NCI-H2081 treated with DMSO at 0.1 percent for 48 hours (cell line): ENCODE data around the gene MTHFSD.

Experiments used
- DNase-seq: peaks from one replicate; lab custom pipeline; 2025; lab: John Stamatoyannopoulos, UW

The MTHFSD gene

DNA sequence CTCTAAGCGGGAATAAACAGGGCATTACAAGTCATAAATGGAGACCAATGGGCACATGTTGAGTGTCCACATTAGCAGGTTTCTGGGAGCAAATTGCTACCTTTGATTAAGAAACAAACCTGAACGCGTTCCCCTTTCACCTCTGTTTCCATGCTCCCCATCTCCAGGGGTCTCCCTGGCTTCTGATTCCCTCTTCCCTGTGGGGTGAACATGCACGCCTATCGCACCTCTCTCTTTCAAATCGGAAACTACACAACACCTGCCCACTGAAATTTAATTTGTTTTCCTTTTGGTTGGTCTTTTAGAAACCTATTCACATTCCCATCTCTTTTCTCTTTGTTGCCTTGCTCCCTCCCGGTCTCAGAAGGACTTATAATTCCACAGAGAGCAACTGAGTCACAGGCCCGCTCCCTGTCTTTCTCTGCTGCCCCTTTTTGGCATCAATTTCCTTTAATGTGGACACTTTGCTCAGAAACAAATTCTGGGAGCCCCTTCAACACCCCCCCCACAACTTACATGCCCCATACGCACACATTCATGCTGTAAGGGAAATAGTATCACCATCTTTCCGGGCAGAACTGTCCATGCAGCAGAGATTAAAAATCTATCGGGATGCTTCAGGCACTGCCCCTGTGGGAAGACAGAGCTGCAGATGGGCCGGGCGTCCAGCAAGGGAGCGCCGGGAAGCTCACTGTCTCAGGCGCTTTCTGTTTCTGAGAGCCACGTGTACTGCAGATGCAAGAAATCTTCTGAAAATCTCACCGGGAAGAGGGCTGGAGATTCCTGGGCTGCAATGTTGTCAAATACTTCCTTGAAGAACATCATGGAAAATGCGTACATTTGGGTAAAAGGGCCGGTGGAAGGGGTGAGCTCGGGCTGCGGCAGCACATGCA, 51.9 kb downstream of the MTHFSD start:
- no peak for DNase-seq

DNA sequence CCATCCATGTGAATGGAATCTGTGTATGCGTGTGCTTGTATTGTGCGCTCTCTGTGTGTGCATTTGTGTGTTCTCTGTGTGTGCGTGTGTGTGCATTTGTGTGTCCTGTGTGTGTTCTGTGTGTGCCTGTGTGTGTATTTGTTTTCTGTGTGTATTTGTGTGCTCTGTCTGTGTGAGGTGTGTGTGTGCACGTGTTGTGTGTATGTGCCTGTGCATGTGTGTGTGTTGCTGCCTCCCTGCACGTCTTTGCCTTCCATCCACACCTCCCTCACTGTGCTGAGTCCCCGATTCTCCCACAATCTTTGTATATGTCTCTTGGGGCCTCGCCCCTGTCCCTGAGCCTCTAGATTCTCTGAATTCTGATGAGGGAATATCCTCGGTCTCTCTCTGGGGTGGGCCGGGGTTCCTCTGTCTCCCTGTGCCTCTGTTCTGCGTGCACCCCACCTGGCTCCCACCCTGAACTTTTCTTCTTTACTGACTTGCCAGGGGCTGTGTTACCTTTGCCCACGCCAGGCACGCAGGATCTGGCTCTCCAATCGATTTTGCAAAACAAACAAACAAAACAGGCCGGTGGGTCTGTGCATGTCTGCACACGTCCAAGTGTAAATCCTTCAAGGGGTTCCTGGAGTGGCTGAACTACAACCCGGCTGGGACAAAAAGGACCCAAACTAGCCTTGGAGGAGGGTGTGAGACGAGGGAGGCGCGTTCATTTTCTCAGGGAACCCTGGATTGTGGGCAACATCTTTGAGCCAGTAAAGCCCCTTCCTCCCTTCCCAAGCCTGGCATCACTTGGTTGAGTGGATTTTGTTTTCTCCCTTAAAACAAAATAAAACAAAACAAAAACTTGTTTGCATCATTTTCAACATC, 52.8 kb downstream of the MTHFSD start:
- DNase-seq, result no peak

DNA sequence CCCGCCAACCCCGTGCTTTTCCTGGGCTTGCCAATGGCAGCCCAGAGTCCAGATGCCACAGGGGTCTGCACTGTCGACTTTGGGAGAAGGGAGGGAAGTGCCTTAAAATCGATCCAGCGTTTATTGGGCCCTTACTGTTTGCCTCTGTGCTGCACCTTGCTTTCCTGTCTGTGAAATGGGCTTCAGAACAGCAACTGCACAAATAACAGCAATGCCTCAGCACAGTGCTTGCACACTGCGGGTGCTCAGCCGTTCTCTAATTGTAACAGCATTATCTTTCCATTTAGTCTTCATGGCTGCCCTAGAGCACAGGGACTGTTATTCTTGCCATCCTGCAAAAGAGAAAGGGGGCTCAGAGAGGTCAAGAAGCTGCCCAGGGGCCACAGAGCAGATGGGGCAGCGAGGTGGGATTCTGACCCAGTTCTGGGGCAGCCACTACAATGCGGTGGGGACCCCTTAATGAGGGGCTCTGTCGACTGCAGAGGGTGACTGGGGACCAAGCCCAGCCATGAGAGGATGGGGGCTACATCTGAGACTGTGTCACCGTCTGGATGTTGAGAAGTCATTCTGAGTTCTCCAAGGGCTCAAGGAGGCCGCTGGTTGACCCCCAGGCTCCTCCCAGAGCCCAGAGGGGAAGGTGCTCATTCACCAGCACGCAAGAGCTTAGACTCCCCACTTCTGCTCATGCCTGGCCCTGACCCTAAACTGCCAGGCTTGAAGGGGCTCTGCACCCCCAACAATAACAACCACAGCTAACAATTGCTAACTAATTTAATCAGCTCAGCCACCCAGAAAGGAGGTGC, 54.1 kb downstream of the MTHFSD start:
- no peak for DNase-seq

DNA sequence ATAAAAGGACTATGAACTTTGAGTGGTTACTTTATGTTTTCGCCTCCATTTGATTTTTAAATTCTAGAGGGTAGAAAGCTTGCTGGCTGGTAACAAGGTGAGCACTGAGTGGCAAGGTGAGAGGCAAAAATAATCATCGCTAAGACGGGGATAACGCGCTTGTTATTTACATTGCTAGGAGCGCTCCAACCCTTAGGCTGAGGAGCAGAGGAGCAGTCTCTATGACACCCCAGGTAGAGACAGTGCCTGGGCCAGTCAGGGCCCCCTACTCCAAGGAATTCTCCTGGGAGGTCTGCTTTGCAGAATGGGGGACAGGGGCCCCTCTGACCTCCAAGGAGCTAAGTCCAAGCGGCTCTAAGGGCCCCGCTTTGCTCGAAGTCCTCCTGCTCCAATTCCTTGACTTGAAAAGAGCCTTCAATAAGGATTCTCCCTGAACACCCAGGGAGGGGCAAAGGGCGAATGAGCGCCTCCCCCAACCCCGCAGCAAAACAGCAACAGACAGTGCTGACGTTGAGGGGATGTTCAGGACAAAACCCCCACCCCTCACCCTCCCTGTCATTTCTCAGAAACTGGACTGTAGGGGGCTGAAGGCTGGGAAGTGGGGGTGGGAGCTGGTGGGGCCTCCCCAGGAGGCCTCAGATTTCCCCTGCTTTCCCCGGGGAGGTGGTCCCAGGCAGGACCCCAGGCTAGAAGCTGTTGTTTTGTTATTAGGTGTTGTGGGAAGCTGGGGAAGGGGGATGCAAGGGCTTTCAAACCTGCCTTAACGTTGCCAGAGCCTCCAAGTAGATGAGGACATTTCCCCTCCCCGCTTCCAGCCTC, 54.9 kb downstream of the MTHFSD start:
- DNase-seq, result no peak

DNA sequence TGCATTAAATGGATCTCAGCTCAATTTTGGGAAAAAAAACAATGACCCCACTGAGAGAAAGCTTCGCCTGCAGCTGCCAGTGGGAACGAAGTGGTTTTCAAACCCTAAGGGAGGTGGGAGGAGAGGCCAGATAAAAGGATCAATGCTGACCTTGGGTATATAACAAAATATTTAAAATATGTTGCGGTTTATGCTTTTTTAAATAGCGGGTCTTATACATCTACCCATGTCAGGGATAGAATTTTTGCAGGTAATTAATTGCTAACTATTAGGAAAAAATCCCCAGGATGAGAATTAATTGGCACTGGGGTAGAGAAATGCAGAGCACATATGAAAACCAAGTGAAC, 55.6 kb downstream of the MTHFSD start:
- no peak for DNase-seq

DNA sequence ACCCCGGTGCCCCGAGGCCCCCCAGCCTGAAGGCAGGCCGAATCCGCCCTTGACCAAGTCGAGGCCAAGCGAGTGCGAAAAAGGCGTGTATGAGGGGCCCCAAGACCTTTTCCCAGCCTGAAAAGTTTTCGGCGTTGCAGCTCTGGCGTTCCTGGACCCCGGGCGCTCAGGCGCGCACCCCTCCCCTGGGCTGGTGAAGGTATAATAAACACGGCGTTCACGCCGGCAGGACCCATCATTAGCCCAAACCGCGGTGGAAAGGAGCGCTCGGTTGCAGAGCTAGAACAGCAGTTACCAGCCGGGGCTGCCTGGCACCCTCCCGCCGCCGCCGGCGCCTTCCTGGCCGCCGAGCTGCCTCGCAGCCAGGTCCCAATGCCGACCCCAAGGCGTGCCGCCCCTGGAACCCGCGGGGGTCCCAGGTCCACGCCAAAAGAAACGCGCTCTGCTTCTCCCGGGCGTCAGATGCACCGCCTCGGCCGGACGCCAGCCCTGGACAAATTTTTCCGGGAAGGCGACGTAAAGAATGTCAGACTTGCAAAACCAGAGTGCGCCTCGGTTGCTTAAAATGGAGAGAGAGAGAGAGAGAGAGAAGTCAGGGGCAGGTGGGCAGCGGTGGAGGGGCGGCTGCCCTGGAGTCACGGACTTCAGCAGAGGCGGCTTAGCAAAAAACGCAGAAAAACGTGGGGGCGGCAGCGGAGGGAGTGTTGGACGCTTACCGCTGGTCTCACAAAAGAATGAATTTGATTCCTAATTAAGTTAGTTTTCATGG, 56.2 kb downstream of the MTHFSD start:
- DNase-seq, result no peak

DNA sequence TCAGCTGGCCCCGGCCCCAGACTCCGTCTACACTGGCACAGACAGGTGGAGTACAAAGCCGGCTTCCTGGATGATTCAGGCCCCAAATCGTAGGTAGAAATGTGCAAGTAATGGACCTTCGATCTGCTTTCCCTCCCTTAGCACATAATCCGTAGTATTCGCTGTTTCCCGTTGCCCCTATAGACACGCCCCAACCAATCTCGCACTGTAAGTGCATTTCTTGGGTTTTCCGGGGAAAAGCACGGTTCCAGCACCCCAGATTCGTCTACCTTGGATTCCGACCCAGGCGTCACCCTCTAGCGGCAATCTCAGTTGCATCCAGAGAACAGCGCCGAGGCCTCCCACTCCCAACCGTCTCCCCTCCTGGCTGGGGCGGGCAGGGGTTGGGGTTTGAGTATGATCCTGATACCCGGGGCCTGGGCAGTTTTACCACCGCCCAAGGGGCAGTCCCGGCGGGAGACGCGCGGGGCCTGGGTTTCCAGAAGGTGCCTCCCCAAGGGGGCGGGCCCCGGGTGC, 56.8 kb downstream of the MTHFSD start:
- no peak for DNase-seq

DNA sequence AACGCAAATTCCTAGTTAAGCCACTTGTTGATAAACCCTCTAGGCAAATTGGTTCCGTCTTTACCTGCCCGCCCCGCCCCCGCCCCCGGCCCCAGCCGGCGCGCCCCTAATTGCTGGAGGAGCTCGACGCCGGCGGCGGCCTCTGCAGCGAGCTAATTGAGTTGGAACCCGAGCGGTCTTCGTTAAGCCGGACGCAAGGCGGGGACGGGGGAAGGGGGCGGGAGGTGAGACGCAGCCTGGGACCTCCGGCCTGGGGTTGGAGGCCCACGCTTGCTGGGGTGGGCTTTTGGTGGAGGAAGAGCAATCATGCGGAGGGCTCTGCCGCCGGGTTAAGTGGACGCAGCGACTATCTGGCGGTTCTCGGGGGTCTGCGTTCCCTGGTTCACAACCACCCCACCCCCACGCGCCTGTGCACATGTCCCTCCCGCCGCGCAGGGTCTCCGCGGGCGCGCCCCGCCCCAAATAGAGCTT, 57.4 kb downstream of the MTHFSD start:
- DNase-seq, result no peak

DNA sequence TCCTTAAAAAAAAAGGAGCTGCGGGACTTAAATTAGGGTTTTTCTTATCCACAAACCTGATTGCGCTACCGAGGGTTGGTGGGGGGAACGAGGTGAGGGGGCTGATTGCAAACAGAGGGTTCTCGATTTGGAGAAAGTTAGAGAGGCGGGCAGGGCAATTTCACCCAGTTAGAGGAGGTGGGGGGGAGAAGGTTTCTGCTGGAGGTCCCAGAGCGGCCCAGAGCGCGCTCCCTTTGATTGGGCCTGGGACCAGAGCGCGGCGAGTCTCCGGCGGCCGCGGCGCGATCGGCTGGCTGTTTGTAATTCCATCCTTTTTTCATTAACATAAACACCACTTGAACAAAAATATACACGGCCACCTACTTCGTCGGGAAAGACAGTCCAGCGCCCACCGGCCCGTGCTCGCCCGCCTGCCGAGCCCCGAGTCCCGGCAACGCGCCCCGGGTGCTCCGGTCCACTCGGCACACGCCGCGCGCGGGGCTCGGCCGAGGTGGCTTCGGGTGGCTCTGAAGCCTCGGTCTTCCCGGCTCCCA, 58.0 kb downstream of the MTHFSD start:
- DNase-seq, result no peak

DNA sequence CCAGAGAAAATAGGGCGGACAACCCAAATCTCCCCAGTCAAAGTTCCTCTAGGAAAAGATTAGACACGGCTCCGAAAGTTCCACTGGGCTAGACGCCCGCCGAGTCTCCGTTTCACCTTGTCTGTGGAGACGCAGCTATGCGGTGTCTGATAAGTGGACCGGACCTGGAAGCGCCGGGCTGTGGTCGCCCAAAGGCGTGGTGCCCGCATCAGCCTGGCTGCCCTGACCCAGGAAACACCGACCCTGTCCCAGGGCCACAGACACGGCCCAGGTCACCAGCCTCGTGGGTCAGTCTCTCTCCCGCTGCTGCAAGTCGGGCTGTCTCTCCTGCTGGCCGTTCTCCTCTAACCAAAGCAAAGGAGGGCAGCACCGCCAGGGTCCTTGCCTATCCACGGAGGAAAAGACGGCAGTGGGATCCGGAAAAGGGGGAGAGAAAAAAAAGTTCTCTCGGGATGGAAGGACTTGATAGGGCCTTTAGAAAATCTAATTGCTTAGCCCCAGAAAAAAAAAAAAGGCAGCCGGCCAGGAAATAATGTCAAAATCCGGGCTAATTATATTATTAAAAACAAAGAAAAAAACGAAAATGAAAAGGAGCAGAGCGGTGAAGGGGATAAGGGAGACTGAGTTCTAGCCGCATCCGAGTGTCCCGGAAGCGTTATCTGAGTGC, 58.6 kb downstream of the MTHFSD start:
- no peak for DNase-seq

DNA sequence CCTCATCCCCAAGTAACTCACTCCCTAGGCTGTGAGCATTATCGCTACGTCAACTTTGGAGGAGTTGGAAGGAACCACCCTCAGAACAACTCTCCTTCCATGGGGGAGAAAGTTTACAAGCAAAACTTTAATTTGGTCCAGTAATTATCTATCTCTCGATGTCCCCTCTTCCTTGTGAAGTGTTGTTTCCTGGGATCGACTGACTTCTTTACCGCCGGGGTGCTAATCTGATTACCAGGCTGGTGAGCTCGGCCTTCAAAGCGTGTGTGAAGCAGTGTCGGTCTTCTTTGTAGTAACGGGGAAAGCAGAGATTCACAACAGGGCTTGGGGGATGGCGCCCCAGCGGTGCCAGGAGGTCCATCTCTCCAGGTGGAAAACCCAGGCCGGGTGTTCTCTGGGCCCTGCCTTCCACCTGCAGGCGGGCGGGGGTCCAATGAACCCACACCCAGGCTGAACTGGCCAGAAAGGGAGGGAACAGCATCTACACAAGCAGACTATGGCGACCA, 59.2 kb downstream of the MTHFSD start:
- no peak for DNase-seq

DNA sequence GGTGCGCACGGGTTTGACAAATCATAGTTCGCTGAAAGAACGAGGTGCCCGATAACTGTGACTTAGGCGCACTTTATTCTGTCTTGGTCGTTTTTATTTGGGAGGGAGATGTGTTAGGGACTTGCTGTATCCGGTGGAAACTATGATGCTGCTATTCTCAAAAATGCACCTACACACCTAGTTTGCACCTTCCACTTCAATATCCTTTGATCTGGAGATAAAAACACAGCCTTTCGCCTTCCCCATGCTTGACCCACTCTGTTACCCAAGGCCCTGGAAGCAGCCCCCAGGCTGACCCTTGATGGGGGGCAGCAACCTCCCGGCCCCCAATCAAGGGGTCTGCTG, 59.7 kb downstream of the MTHFSD start:
- DNase-seq, result no peak

DNA sequence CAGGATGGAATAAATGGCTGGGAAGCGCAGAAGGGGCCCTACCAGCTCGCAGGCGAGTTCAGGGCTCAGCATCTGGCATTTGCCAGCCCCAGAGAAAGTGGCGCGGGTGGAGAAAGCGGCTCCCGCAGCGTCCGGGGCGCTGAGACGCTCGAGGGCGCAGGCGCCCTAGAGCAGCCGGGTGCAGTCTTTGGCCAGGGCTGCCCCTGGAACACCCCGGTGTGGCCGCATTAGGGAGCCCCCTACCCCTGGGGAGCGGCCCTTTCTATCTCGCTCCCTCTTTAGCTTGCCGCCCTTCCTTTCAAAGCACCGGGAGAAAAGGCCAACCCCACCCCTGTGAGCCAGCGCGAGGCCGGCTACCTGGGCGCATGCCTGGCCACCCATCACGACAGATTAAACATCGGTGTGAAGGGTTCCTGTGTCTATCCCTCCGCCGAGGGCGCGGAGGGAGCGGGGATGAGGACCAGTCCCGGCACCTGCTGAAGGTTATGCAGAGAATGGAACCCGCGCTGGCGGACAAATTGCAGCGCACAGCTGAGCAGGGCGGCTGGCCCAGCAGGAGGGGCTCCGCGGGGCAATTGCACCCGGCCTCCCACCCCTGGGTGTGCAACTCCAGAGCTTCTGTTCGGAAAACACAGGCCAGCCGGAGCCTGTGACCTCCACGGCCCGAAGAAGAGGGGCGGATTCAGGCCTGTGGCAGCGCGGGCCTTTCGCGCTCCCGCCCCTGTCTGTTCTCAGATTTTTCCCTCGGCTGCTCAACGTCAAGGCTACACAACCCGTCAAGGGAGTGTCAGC, 60.3 kb downstream of the MTHFSD start:
- no peak for DNase-seq

DNA sequence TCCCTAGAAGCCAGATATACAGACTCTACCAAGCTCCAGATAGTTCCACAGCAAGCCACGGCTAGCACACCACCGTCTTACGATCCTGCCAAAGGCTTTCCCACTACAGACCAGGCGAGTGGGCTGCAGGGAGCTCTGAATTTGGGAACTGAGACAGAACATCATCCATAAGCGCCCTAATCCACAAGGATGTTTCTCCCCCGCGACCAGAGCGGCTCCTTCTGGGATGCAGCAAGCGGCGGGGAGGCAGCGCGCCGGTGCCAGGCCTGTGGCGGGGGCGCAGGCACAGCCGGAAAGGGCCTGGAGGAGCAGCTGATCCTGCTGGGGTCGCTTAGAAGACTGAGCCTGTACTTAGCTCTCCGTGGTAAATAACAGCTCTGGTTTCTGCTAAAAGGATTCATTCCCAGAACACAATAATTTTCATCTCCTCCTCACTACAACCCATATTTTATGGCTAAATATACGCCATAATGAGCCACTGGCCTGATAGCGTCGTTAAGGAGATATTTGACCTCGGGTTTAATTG, 60.9 kb downstream of the MTHFSD start:
- no peak for DNase-seq

DNA sequence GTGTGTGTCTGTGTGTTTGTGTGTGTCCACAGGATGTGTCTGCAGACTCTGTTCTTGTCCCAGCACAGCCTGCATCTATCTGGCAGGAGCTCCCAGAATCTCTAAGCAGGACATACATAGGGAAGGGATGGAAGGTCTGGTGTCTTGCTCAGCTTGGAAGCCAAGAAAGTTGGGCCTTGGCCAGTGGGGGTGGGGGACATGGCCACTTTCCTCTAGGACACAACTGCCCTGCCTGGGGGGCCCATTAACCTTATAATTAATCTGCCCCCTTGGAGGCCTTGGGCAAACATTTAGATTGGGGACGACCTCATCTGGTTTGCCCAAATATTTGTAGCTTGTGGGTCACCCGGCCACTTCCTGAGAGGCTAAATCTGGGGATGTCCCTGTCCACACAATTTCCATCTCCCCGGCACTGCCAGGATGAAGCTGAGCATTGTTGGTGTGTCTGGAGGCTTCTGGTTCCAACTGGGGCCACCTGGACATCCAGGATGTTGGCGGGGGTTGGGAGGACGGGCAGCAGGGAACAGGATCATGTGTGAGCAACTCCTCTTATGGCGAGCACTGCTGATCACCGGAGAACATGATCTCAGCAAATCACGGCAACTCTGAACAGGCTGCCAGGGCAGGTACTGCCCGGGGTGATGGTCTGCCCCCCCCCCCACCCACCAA, 61.9 kb downstream of the MTHFSD start:
- no peak for DNase-seq

DNA sequence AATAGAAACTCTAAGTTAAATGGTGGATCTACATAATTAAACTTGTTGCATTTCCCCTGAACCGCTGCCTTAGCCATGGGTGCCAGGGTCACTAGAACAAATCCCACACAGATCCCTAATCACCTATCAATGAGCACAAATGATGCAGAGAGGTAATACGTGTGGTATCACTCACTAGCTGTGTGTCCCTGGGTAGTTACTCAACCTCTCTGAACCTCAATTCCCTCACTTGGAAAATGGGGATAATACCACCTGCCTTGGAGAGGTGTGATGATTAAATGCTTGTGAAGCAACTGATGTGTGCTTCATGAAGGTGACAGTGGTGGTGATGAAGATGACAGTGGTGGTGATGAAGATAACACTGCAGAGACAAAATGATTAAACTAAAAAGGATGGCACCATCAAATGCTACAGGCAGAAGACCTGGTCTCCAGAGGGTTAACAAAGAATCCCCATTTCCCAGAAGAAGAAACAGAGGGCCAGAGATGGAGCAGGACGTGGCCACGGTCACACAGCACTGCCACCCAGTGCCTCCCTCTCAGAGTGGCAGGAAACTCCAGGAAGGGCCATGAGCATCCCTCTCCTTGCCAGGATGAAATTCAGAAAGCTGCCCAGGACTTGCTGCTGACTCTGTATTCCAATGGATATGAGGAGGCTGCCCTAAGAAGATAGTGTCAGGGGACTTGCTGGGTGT, 62.6 kb downstream of the MTHFSD start:
- no peak for DNase-seq

DNA sequence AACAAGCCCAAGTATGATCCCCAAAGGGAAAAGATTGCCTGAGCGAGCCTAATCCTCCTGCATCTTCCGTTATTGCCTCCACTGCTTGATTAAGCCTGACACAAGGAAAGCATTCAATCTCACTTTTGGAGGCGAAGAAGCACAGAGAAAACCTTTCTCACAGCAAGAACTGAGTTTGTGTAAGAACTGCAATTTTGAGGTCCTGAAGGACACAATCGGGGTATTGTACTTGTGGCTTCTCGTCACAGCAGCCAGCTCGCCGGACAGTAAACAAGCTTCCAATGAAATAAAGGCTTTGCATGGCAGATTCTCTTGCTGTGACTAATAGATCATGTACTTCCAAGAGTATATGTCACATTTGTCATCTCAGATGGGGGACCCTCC, 63.4 kb downstream of the MTHFSD start:
- no peak for DNase-seq
